H1 (cell line): ENCODE data around the gene SEC14L3. TPM values are rescaled to one million over a fixed set of nuclear protein-coding genes. Genes with fewer than 3 reads are reported as not detected.
A peak's percentile ranks its signal among the peaks of the same experiment; 100 is the strongest.

Experiments
- CTCF ChIA-PET: fragments of 300-600 bp; sonication (Branson Sonifier 250); formaldehyde crosslinking; loops from one replicate; lab custom pipeline; 2021; ENCODE audit not compliant: partially characterized antibody; lab: Charles Lee
- POLR2A ChIA-PET: fragments of 300-600 bp; sonication (Branson Sonifier 250); formaldehyde crosslinking; loops from one replicate; lab custom pipeline; 2021; ENCODE audit warnings: inconsistent platforms; ENCODE audit not compliant: partially characterized antibody; lab: Charles Lee
- DNase-seq, 2 experiments: peaks; one replicate each; pipeline versions ENCODE4 v3.0.0 to v3.0.0-alpha.2; 2010 to 2022; ENCODE audit warnings: low spot score in 2 of 2, low read depth in 1 of 2, mixed read lengths in 1 of 2
- FAIRE-seq: peaks from 2 replicates; lab custom pipeline; 2011; peaks lifted over from hg19 to GRCh38; lab: Jason Lieb, UNC
- H2AFZ ChIP-seq: 2 replicates; pipeline ENCODE4 v1.8.1; 2012; ENCODE audit warnings: low read length, inconsistent platforms
- H2AK5ac ChIP-seq: 2 replicates; pipeline ENCODE4 v1.6.1; 2013; ENCODE audit warnings: low read depth, low read length
- H2BK120ac ChIP-seq: replicated peaks from 2 replicates; pipeline ENCODE3; 2013; ENCODE audit warnings: low read depth, low read length, inconsistent platforms
- H2BK12ac ChIP-seq: 2 replicates; pipeline ENCODE4 v1.6.1; 2013; ENCODE audit warnings: low read depth, low read length
- H2BK15ac ChIP-seq: 2 replicates; pipeline ENCODE4 v1.6.1; 2013; ENCODE audit warnings: low read length
- H2BK20ac ChIP-seq: 2 replicates; pipeline ENCODE4 v1.6.1; 2013; ENCODE audit warnings: low read length
- H2BK5ac ChIP-seq: 2 replicates; pipeline ENCODE4 v1.6.1; 2013; ENCODE audit warnings: low read depth, low read length
- H3K14ac ChIP-seq: 2 replicates; pipeline ENCODE4 v1.6.1; 2013; ENCODE audit warnings: inconsistent platforms; ENCODE audit not compliant: insufficient read length
- H3K18ac ChIP-seq: 2 replicates; pipeline ENCODE4 v1.6.1; 2013; ENCODE audit warnings: low read length; ENCODE audit errors: extremely low read depth
- H3K23ac ChIP-seq: 2 replicates; pipeline ENCODE4 v1.6.1; 2013; ENCODE audit warnings: inconsistent platforms; ENCODE audit not compliant: insufficient read length
- H3K23me2 ChIP-seq: 2 replicates; pipeline ENCODE4 v1.6.1; 2013; ENCODE audit warnings: low read depth, low read length
- H3K27ac ChIP-seq: 2 replicates; pipeline ENCODE4 v1.6.1; 2011; ENCODE audit warnings: low read depth, low read length, inconsistent platforms
- H3K27me3 ChIP-seq, 4 experiments: replicated peaks in 1 of 4; 1 replicate in 1 of 4; 2 replicates in 3 of 4; pipeline versions ENCODE4 v1.6.1 to v1.8.1; 2011 to 2013; ENCODE audit warnings: low read length in 3 of 4, mild to moderate bottlenecking in 3 of 4, inconsistent platforms in 2 of 4, mixed read lengths in 2 of 4, moderate library complexity in 1 of 4; ENCODE audit not compliant: control insufficient read depth in 3 of 4, insufficient read depth in 3 of 4; ENCODE audit errors: extremely low read depth in 1 of 4
- H3K36me3 ChIP-seq, 4 experiments: 2 replicates each; pipeline versions ENCODE4 v1.6.1 to v1.8.1; 2011 to 2013; ENCODE audit warnings: mild to moderate bottlenecking in 4 of 4, low read length in 3 of 4, moderate library complexity in 2 of 4, control low read depth in 1 of 4, inconsistent platforms in 1 of 4; ENCODE audit not compliant: insufficient read depth in 4 of 4, control insufficient read depth in 2 of 4
- H3K4ac ChIP-seq: replicated peaks from 2 replicates; pipeline ENCODE3; 2013; ENCODE audit warnings: low read length, low read depth, mixed read lengths, inconsistent platforms; ENCODE audit not compliant: insufficient read length
- H3K4me1 ChIP-seq, 4 experiments: replicated peaks in 1 of 4; 1 replicate in 1 of 4; 2 replicates in 3 of 4; pipeline versions ENCODE4 v1.6.1 to v1.8.1; 2011 to 2013; ENCODE audit warnings: low read length in 3 of 4, inconsistent platforms in 2 of 4, mixed read lengths in 1 of 4; ENCODE audit not compliant: insufficient read depth in 4 of 4, control insufficient read depth in 3 of 4
- H3K4me2 ChIP-seq, 2 experiments: 2 replicates each; pipeline versions ENCODE4 v1.6.1 to v1.8.1; 2011 to 2013; ENCODE audit warnings: low read depth in 2 of 2, low read length in 2 of 2, control low read depth in 1 of 2, inconsistent platforms in 1 of 2, mild to moderate bottlenecking in 1 of 2; ENCODE audit not compliant: insufficient read depth in 1 of 2
- H3K4me3 ChIP-seq, 4 experiments: fragments of 200-600, 300-600 bp in 1 of 4; sonication (generic), shearing (Covaris generic), sonication (Bioruptor Twin) in 1 of 4; 2 replicates each; pipeline versions ENCODE4 v1.5.1 to v1.8.1; 2011 to 2016; ENCODE audit warnings: low read length in 4 of 4, low read depth in 3 of 4, control low read depth in 2 of 4, inconsistent platforms in 2 of 4, mild to moderate bottlenecking in 2 of 4, mixed read lengths in 1 of 4, moderate library complexity in 1 of 4; ENCODE audit not compliant: insufficient read depth in 2 of 4; ENCODE audit errors: extremely low read depth in 1 of 4
- H3K56ac ChIP-seq: replicated peaks from 2 replicates; pipeline ENCODE3; 2013; ENCODE audit warnings: low read depth, mild to moderate bottlenecking, mixed read lengths, low read length, inconsistent platforms; ENCODE audit not compliant: insufficient read length
- H3K79me1 ChIP-seq: 2 replicates; pipeline ENCODE4 v1.6.1; 2013; ENCODE audit warnings: low read depth, low read length, control low read depth
- H3K79me2 ChIP-seq, 2 experiments: 2 replicates each; pipeline versions ENCODE4 v1.6.1 to v1.8.1; 2012 to 2013; ENCODE audit warnings: low read length in 2 of 2, mild to moderate bottlenecking in 2 of 2, inconsistent platforms in 1 of 2; ENCODE audit not compliant: insufficient read depth in 2 of 2, control insufficient read depth in 1 of 2
- H3K9ac ChIP-seq, 4 experiments: replicated peaks in 1 of 4; 1 replicate in 1 of 4; 2 replicates in 3 of 4; pipeline versions ENCODE4 v1.6.1 to v1.8.1; 2011 to 2013; ENCODE audit warnings: low read depth in 3 of 4, low read length in 3 of 4, control low read depth in 2 of 4, mild to moderate bottlenecking in 2 of 4, moderate library complexity in 2 of 4, inconsistent platforms in 1 of 4; ENCODE audit errors: extremely low read depth in 1 of 4
- H3K9me3 ChIP-seq, 2 experiments: 2 replicates each; pipeline versions ENCODE4 v1.6.1 to v1.8.1; 2012 to 2013; ENCODE audit warnings: mild to moderate bottlenecking in 2 of 2, moderate library complexity in 2 of 2, control low read depth in 1 of 2, inconsistent platforms in 1 of 2, low read depth in 1 of 2, low read length in 1 of 2, mixed read lengths in 1 of 2; ENCODE audit not compliant: insufficient read depth in 2 of 2
- H4K20me1 ChIP-seq, 2 experiments: replicated peaks in 1 of 2; 2 replicates each; pipeline versions ENCODE3 to v1.8.1; 2011 to 2013; ENCODE audit warnings: inconsistent platforms in 2 of 2, low read length in 2 of 2, mild to moderate bottlenecking in 1 of 2; ENCODE audit not compliant: insufficient read depth in 2 of 2, control insufficient read depth in 1 of 2
- H4K5ac ChIP-seq: 2 replicates; pipeline ENCODE4 v1.6.1; 2013; ENCODE audit warnings: low read length, low read depth, mixed read lengths, inconsistent platforms; ENCODE audit not compliant: insufficient read length
- H4K8ac ChIP-seq: 2 replicates; pipeline ENCODE4 v1.8.0; 2013; ENCODE audit warnings: mild to moderate bottlenecking, moderate library complexity, low read length, inconsistent platforms; ENCODE audit not compliant: insufficient read depth; ENCODE audit errors: extremely low read depth
- H4K91ac ChIP-seq: replicated peaks from 2 replicates; pipeline ENCODE3; 2013; ENCODE audit warnings: low read length, mixed read lengths, inconsistent platforms; ENCODE audit not compliant: insufficient read length
- ATF2 ChIP-seq: IDR thresholded peaks from 2 replicates; pipeline ENCODE4 v1.6.1; 2012; ENCODE audit warnings: low read length, inconsistent platforms
- CBX5 ChIP-seq: fragments of 300-800, 300-1000 bp; sonication (generic); IDR thresholded peaks from 2 replicates; pipeline ENCODE4 v1.7.1; 2016; ENCODE audit warnings: antibody characterized with exemption, low read length, low read depth
- HDAC2 ChIP-seq, 2 experiments: fragments of 300-600 bp in 1 of 2; sonication (generic) in 1 of 2; IDR thresholded peaks; 2 replicates each; pipeline ENCODE4 v1.6.1; 2011 to 2012; ENCODE audit warnings: low read depth in 2 of 2, low read length in 2 of 2, mild to moderate bottlenecking in 2 of 2, moderate library complexity in 2 of 2, borderline replicate concordance in 1 of 2, inconsistent platforms in 1 of 2
- KDM5A ChIP-seq: fragments of 200-600 bp; IDR thresholded peaks from 2 replicates; pipeline ENCODE4 v1.7.1; 2012; ENCODE audit warnings: mild to moderate bottlenecking, low read length, inconsistent platforms, mixed read lengths
- NANOG ChIP-seq: IDR thresholded peaks from 2 replicates; pipeline ENCODE4 v1.6.1; 2011; ENCODE audit warnings: low read length, low read depth, mild to moderate bottlenecking, inconsistent platforms; ENCODE audit not compliant: insufficient read depth, poor library complexity, severe bottlenecking
- SIN3A ChIP-seq, 2 experiments: IDR thresholded peaks in 1 of 2; conservative IDR thresholded peaks in 1 of 2; 2 replicates each; pipeline ENCODE4 v1.6.1; 2011 to 2012; ENCODE audit warnings: low read length in 2 of 2, improper control_type of control experiment in 1 of 2, low read depth in 1 of 2, mild to moderate bottlenecking in 1 of 2
- WGBS, 2 experiments: shearing (Covaris generic) in 1 of 2; methylation state at CpG; one replicate each; pipeline versions ENCODE4 v1.1.6 to v1.1.7; 2013 to 2015; ENCODE audit warnings: low lambda C conversion rate in 2 of 2, mixed read lengths in 2 of 2, inconsistent platforms in 1 of 2, low coverage in 1 of 2, missing lambda C conversion rate in 1 of 2; ENCODE audit not compliant: insufficient replicate concordance in 2 of 2, insufficient coverage in 1 of 2, insufficient read length in 1 of 2; ENCODE audit errors: extremely low coverage in 1 of 2, missing lambda C conversion rate in 1 of 2; 5-methylcytosine and 5-hydroxymethylcytosine counted together
- polyA plus RNA-seq, 7 experiments: library from polyadenylated mRNA; depleted of rRNA in 3 of 7; stranded (reverse) in 5 of 7; unstranded in 2 of 7; fragments of >200 nt in 5 of 7; fragments of 200-250 nt in 2 of 7; gene quantifications; 1 replicate in 5 of 7; 2 replicates in 1 of 7; 4 replicates in 1 of 7; pipeline versions ENCODE4 v1.2.1 to v1.2.3, GENCODE V29; 2011 to 2013; ENCODE audit warnings: missing spikeins in 2 of 7, mixed read lengths in 2 of 7
- total RNA-seq: library from RNA; stranded (reverse); fragmentation: NEBNext Ultra II Directional; extraction: Animal tissue kit (Norgen Biotek cat#: 25700); gene quantifications from 2 replicates; pipeline ENCODE4 v1.2.1, GENCODE V29; 2021

The SEC14L3 gene
- total and polyA plus RNA-seq, 2 of the 8 experiments (the other 6 are each of a cell fraction or from before 2014, with no cell fraction given), result not detected

DNA sequence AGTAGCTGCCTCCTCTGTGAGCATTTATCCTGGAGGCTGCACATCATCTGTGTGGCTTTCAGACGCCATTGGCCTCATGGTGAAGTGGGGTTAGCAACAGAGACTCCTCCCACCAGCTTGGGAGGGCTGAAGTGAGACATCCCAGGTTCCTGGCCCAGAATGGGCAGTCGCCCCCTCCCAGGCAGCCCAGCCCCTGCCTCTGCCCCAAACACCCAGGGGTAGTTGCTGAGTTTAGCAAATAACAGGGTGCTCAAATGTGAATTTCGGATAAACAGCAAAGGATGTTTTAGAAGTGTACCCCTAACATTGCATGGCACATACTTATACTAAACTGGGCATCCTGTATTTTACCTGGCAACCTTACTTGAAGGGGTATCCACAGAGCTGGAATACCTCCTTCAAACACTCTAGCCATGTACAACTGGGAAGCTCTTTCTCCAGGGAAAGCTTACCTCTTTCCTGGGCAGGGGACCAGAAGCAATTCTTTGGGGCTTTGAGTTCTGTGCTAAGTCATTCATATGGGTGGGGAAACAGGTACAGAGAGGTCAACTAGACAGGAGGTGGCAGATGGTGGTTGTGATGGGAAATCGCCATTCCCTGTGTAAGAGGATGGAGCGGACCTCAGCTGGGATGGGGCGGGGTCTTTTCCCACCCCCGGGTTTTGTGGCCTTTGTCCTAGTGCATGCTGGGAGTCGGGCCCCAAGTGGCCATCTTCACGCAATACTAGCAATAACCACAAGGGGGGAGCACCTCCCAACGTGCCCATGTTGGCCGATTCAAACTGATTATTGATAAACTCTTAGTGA lies 27.0 kb downstream of the SEC14L3 start:
- H3K9ac ChIP-seq, result no peak overlapping the region
- FAIRE-seq, result peak; percentile 81
- WGBS, 2 experiments, result 29% methylated on average over 11 of the region's 11 CpGs; no CpG with 5 or more reads in 1 of the 2 experiments
- no peak overlapping the region for H3K56ac ChIP-seq
- H4K5ac ChIP-seq, result no peak overlapping the region
- no peaks in the 10 kb centered on the region for H4K20me1 ChIP-seq
- peak overlapping the region in 2 of 4 experiments; percentile 16 to 42; a peak in 4 of 8 replicates for H3K4me3 ChIP-seq
- no peaks in the 10 kb centered on the region for H3K79me2 ChIP-seq
- DNase-seq, result peak; percentile 59 to 91
- no peak overlapping the region for H3K23ac ChIP-seq
- H3K79me1 ChIP-seq, result no peaks in the 10 kb centered on the region
- ChIA-PET POLR2A (interaction anchor here (0.9 to 4.8 kb wide), 10 partner anchors 9 to 162 kb away, joined by 3 to 27 read pairs (median 4); partner anchors contain the start of genes CASTOR1, CCDC157, MTFP1 and SF3A1), CTCF (interaction anchor here (0.8 to 4.9 kb wide), 37 partner anchors 8 to 446 kb away, joined by 3 to 69 read pairs (median 4); partner anchors contain the start of genes RNF215, SEC14L2 and SEC14L3)
- H2AFZ ChIP-seq, result peak overlapping the region; percentile 99
- no peak overlapping the region for H2BK5ac ChIP-seq
- no peak overlapping the region for H3K27ac ChIP-seq
- H2BK12ac ChIP-seq, result no peak overlapping the region
- no peaks in the 10 kb centered on the region for H3K27me3 ChIP-seq
- H3K9me3 ChIP-seq, result no peaks in the 10 kb centered on the region
- H2AK5ac ChIP-seq, result no peak overlapping the region
- peak overlapping the region; percentile 23 for H4K91ac ChIP-seq
- H3K4ac ChIP-seq, result no peak overlapping the region
- no peak overlapping the region for H3K14ac ChIP-seq
- H3K4me2 ChIP-seq, result peak overlapping the region; percentile 50 to 56
- no peak overlapping the region for H2BK120ac ChIP-seq
- H3K36me3 ChIP-seq, result no peaks in the 10 kb centered on the region
- no peak overlapping the region for H4K8ac ChIP-seq
- peaks cover 0 to 5% (median 5%) of the 10 kb centered on the region in 4 experiments; a peak in 6 of 7 replicates for H3K4me1 ChIP-seq
- no peak overlapping the region for H2BK20ac ChIP-seq
- H2BK15ac ChIP-seq, result peak overlapping the region; percentile 37; the same call in 1 of the 2 replicates
- H3K18ac ChIP-seq, result peak overlapping the region; percentile 71
- H3K23me2 ChIP-seq, result 0 out of 2 replicates have a peak, but pooled peaks cover 2% of the 10 kb centered on the region
- TF ChIP-seq NANOG, result no peak
- TF ChIP-seq SIN3A (conservative IDR thresholded peaks at IDR 0.05 in 1 of 2, IDR thresholded peaks at IDR 0.05 in 1 of 2; ENCODE audit: low read depth in 1 of 2, low read length in 2 of 2), result 0 out of 4 replicates have a peak, but pooled peaks of 1 of the 2 experiments have one; percentile 44
- no peak for TF ChIP-seq KDM5A
- no peak for TF ChIP-seq CBX5
- no peak for TF ChIP-seq HDAC2 (IDR thresholded peaks at IDR 0.05; ENCODE audit: borderline replicate concordance in 1 of 2, low read depth in 2 of 2, low read length in 2 of 2)
- no peak for TF ChIP-seq ATF2
